Epithelial cell of proximal tubule (primary cell): ENCODE results near the gene DIPK1B. TPM values are rescaled to one million over a fixed set of nuclear protein-coding genes. Genes with fewer than 3 reads are reported as not detected.
"Not testable (repeated sequence)": the region's sequence is repeated elsewhere in the genome, so short reads cannot be mapped to it uniquely, and the experiment has no call there.

ENCODE experiments used
- DNase-seq: peaks from one replicate; pipeline ENCODE4 v3.0.0-alpha.2; 2011; ENCODE audit warnings: low read depth
- H3K4me3 ChIP-seq: 2 replicates; pipeline ENCODE4 v1.5.1; 2011; ENCODE audit warnings: low read depth, mild to moderate bottlenecking, low read length
- total RNA-seq: library from RNA; depleted of rRNA; stranded (reverse); fragments of >200 nt; gene quantifications from 2 replicates; pipeline ENCODE4 v1.2.3, GENCODE V29; 2015
- TF ChIP-seq, protein P1 (sequence below): conservative IDR thresholded peaks from 2 replicates; pipeline ENCODE4 v1.5.1; 2012; ENCODE audit warnings: low read depth, mild to moderate bottlenecking, low read length

DIPK1B gene
- total RNA-seq, 1 donor from 2014 or later, result 20.3 TPM

DNA sequence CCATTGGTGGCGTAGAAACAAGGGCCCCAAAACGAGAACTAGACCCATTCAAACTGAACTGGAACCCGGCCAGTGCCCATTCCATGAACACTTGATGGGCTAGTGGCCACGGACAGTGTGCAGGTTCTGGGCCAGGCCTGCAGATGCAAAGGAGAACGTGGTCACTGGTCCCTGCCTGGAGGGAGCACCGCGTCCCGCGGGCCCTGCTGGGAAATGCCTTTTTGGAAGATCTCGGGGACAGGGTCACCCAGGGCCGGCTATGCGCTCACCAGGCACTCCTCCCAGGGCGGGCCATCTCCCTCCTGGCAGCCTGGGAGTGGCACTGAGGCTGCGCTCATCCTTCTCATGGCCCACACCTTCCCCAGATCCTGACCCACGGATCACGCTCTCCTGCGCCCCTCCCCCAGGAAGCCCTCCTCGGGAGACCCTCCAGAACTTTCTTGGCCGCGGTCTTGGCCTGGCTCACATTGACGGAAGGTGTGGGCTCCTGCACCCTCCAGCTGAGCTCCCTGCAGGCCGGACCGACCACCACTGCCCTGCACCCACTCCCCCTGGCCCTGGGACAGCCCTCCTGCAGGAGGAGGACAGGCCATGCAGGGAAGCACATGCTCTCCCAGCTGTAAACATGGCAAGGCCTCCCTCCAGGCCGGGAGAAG is 2.8 kb upstream of the DIPK1B start:
- no peak overlapping the region for H3K4me3 ChIP-seq
- TF ChIP-seq, protein P1, sequence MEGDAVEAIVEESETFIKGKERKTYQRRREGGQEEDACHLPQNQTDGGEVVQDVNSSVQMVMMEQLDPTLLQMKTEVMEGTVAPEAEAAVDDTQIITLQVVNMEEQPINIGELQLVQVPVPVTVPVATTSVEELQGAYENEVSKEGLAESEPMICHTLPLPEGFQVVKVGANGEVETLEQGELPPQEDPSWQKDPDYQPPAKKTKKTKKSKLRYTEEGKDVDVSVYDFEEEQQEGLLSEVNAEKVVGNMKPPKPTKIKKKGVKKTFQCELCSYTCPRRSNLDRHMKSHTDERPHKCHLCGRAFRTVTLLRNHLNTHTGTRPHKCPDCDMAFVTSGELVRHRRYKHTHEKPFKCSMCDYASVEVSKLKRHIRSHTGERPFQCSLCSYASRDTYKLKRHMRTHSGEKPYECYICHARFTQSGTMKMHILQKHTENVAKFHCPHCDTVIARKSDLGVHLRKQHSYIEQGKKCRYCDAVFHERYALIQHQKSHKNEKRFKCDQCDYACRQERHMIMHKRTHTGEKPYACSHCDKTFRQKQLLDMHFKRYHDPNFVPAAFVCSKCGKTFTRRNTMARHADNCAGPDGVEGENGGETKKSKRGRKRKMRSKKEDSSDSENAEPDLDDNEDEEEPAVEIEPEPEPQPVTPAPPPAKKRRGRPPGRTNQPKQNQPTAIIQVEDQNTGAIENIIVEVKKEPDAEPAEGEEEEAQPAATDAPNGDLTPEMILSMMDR, result no peak
- DNase-seq, result no peak

DNA sequence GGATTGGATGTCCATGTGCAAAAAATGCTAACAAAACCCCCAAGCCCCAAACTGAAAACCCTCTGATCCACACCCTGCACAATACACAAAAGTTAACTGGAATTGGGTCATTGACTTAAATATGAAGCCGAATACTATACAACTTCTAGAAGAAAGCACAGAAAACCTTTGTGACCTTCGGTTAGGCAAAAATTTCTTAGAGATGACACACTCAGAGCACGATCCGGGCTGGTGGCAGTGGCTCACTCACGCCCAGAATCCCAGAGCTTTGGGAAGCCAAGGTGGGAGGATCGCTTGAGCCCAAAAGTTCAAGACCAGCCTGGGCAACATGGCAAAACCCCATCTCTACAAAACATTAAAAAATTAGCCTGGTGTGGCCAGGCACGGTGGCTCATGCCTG is 1.8 kb upstream of the DIPK1B start:
- H3K4me3 ChIP-seq, result no peak overlapping the region
- DNase-seq, result no peak
- TF ChIP-seq, protein P1, result no peak

DNA sequence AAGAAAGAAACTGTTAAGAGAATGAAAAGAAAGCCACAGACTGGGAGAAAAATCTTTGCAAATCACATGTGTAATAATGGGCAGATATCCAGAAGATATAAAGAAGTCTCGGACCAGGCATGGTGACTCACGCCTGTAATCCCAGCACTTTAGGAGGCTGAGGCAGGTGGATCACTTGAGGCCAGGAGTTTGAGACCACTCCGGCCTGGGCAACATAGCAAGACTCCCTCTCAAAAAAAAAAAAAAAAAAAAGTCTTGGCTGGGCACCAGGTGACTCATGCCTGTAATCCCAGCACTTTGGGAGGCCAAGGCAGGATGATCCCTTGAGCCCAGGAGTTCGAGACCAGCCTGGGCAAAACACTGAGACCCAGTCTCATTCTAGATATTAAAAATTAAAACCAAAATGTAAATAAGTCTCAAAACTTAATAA is 1.1 kb upstream of the DIPK1B start:
- H3K4me3 ChIP-seq, DNase-seq: not testable (repeated sequence)

DNA sequence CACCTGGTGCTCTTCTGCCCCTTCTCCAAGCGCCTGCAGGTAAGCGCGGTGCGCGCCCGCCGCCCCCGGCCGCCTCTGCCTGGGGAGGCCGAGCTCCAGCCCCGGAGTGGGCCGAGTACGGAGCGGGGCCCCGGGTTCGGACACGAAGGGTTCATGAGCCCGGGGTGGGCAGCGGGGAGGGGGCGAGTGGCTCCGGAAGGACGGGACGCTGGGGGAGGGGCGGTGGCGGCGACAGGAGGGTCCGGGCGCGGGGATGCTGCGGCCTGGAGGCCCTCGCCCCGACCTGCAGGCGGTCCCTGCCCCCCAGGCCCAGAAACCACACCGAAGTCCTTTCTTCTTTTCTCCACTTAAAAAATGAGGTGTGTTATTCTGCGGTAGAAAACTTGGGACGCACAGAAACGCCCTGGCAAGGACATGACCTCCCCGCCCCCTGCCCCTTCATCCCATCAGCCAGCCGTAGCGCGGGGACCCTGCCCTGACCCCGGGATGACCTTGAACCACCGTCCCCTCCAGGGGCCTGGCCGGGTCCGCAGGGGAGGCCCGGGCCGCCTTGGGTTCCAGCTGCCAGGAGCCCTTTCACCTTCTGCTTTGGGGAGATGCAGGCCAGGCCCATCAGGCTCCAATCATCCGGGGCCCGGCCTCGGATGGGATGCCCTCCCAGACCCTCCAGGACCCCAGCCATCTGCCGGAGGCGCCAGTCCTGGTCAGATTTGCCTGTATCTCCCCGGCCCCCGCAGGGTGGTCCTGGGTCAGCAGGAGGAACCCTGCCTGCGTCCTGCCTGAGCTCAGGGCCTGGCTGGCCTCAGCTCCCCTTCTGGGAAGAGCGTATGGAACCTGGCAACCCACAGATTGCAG is 545 bp downstream of the DIPK1B start:
- DNase-seq, result no peak
- TF ChIP-seq, protein P1, result no peak
- peak overlapping the region; percentile 38 for H3K4me3 ChIP-seq

DNA sequence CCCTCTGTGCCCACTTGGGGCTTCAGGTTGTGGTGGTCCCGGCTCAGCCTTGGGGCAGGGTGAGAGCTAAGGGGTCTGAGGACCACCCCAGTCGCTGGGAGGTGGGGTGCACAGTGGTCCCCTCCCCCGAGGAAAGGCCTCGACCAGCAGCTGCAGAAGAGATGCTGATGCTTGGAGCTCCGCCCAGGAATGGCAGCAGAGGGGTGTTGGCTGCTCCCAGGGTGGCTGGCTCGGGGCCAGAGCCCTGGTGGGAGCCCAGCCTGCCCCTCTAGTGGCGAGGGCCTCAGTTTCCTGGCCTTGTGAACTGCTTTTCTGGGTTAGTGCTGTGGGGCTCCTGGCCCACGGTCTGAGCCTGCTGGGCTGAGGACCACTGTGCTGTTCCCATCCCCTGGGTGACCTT is 1.2 kb downstream of the DIPK1B start:
- no peak for DNase-seq
- no peak overlapping the region for H3K4me3 ChIP-seq
- TF ChIP-seq, protein P1, result no peak

DNA sequence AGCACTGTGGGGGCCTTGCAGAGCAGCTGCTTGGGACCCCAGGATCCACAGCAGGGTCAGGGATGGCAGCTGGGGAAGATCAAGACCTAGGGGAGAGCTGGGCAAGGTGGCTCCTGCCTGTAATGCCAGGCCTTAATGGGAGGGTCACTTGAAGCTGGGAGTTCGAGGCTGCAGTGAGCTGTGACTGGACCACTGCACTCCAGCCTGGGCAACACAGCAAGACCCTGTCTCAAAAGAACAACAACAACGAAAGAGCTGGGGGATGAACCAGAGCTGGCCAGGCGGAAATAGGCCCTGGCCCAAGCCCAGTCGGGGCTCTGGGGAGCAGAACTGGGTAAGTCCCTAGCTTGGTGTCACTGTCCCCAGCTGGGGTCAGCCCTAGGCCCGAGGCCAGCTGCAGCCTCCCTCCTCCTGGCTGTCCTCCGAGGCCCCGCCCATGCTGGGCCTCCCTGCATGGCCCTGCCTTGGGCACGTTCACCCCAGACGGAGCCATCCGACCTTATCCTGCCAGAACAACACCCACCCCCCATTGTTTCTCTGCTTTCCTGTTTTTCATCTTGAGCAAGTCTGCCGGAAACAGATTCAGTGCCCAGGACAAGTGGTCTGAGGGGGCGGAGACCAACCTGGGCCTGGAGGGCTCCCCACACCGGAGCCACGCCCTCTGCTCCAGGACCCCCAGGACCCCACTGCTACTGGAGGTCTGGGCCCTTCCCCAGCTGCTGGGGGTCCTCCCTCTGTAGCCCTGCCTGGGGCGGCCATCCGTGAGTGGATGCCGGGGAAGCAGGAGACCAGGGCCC is 1.9 kb downstream of the DIPK1B start:
- TF ChIP-seq, protein P1, result no peak
- no peak overlapping the region for H3K4me3 ChIP-seq
- no peak for DNase-seq

DNA sequence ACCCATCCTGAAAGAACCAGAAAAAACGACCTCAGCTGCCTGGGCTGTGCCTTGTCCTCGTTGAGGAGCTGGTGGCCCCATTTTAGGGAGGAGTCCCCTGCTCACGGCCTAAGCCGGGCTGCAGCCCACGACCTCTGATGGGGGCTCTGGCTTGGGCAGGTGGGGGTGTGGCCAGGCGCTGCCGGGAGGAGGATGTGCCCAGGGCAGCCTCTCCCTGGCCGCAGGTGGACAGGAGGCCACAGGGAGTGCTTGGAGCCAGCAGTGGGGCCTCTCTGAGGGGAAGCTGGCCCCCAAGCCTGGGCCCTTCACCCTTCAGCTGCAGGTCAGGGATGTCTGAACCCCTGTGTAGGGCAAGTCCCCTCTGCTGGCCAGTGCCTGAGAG is 2.5 kb downstream of the DIPK1B start:
- DNase-seq, result no peak
- TF ChIP-seq, protein P1, result no peak
- no peak overlapping the region for H3K4me3 ChIP-seq
